GM18870 (cell line): ENCODE results near the gene BDH2.

ENCODE experiments used
- ATAC-seq: cut with Tn5 transposase; IDR thresholded peaks from one replicate; pipeline ENCODE4 v1.9.1; 2021; ENCODE audit warnings: moderate library complexity; ENCODE audit not compliant: unreplicated experiment

Gene BDH2

DNA sequence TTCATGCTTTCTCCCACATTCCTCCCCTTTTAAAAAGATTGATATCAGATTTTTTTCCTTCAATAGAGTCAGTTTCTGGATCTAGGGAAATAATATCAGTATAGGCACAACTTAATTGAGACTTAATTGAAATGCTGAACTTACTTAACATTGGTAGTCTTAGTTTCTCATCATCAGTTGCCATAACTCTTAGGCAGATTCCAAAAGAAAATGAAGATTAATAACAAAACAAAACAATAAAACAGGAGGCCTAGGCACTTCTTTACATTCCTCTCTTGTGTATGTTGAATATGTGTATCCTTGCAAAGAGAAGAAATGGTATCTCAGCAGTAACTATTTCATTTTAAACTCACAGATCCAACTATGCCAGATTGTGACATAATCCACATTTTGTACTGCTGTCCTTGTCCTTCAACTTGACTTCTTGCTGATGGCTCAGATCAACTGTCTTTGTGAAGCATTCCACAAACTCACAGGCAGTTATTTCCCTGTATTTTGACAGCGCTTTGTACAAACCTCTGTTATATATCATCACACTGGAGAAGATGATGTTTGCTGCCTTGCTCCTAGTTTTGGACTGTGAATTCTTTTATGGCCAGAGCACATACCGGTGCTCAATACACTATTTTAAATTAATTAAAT, 14.0 kb downstream of the BDH2 start:
- no peak for ATAC-seq

DNA sequence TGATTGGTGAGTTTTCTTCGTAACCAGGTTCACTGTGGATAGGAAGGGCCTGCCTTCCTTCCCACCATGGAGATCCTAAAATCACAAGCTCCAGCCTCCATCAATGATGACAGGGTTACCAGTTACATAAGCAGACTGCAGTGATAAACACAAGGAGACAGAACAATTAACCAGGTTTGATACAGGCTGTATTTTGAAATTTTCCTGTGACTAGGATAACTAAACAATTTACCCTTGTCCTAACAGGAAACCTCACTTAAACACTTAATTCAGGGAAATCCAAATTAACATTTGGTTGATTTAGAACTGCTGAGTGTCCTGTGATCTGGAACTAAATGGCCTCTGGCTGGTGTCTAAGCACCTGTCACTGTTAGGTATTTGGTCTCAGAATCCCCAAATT, 20.0 kb downstream of the BDH2 start:
- ATAC-seq = no peak

DNA sequence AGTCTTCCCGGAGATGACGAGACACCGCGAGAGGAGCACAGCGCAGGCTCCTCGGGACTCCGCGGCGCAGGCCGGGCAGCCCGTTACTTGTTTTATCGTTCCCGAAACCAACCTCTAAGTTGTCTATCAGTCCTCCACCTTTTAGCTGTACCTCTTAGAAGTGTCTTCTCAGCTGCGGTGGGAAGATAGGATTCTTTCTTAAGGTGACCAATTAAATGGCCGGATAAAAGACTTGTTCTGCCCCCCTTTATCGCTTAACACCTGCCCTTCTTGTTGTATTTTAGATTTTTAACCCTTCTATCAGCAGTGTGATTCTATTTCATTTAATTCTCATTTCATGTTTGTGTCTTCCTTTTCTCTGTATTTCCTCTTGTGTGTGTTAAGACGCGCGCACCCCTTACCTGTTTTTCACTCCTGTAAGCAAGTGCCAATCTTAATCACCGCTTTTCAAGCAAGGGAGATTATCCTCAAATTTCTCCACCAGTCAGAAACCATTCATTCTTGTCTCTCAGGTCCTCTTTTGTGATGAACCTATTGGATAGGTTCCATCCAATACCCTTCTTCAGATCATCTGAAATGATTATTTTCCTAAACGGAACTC, 22.8 kb downstream of the BDH2 start, which contains the start of gene SLC9B2:
TSS of gene SLC9B2 (minus strand) at position 15 of the 601 bp plus-strand sequence. CDS start 9,211 bp downstream, outside the sequence.
- peak; percentile 33 for ATAC-seq

GRCh38 chr4:103075894-103076746, 23.5 kb downstream of the BDH2 start:
- peak; percentile 36 for ATAC-seq

DNA sequence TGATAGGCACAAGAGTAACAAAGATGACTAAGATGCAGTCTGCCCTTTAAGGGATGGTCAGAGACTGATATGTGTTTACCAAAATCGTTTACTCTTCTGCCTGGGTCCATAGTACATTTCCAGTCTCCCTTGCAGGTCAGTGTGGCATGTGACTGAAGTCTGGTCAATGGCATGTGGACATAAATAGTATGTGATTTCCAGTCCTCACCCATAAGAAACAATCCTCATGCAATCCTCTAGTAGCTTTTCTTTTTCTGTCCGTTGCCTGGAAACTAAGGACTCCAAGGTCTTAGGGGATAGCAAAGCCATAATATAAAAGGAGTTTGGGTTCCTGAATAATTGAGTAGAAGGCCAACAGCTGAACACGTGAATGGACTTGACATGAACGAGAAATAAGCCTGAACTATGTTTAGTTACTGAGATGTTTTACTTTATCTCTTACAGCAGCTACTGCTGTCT, 24.2 kb downstream of the BDH2 start:
- no peak for ATAC-seq

DNA sequence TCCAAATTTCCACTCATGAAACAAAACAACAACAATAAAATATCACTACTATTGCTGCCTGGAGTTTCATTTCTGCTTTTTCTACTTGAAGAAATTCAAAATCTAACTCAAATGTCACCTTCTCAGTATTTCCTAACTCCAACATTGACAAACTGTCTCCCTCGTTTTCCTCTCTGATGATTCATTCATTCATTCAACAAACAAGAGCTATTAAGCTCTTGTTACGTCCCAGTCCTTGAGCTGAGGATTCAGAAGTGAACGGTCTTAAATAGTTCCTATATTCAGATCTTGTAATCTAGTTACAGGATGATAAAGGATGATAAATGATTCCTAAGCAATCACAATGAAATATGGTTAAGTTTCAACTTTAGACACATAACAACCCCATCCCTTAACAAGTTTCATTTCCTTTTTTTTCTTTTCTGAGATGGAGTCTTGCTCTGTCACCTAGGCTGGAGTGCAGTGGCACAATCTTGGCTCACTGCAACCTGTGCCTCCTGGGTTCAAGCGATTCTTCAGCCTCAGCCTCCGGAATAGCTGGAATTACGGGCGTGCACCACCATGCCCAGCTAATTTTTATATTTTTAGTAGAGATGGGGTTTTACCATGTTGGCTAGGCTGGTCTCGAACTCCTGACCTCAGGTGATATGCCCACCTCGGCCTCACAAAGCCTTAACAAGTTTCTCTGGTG, 24.7 kb downstream of the BDH2 start:
- peak; percentile 43 for ATAC-seq

DNA sequence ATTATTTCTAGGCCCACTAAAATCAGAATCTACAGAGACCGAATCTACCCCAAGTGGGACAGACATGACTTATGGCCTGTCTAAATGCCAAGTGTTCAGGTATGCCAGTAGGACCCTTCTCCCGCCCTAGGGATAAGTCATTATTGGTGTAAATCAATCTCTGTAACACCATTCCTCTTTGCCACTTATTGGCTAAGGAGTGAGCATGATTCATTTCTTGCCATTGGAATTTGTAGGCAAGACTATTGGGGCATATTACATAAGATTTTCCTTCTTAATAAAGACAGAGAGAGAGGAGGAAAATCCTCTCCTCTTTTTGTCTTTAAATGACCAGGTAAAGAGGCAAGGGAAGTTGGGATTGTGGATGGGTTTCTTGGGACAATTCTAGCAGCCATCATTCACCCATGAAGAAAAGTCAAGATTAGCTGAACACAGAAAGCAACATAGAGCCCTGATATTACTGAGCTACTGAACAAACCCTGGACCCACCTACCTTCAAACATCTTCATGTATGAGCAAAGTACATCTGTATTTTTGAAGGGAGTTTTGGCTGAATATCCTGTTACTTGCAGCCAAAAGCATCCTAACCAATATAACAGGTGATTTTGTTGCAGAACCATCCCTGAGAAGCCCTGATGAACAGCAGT, 25.7 kb downstream of the BDH2 start:
- no peak for ATAC-seq

GRCh38 chr4:103067841-103068547, 31.6 kb downstream of the BDH2 start:
- ATAC-seq = no peak

GRCh38 chr4:103060453-103061148, 39.0 kb downstream of the BDH2 start:
- ATAC-seq = no peak

- no peak for ATAC-seq
These were observed 45.6 kb downstream of the BDH2 start for GRCh38 chr4:103054030-103054429.

DNA sequence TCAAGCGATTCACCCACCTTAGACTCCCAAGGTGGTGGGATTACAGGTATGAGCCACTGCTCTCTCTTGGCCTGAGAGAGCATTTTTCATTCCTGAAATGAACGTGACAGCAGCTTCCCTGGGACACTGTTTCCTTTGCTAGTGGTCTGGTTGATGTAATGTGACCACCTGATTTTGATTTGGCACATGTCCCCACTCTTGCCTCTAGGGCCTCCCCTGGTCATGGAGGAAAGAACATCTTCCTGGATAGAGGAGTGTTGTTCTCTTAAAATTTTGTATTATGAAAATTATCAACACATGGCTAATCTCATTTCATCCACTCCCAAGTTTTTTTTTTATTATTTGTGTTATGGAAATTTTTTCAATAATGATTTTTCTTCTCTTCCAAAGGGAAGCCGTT, 46.9 kb downstream of the BDH2 start:
- ATAC-seq = no peak

DNA sequence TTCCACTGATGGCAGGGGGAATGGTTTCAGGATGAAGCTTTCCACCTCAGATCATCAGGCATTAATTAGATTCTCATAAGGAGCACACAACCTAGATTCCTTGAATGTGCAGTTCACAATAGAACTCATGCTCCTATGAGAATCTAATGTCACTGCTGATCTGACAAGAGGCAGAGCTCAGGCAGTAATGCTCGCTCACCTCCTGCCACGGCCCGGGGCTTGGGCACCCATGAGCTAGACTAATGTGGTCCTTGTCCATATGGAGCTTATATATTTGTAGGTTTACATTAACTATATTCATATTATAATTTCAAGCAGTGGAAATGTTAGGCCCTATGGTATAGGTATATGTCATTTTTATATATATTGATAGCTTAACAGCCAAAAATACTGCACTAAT, 47.5 kb downstream of the BDH2 start:
- no peak for ATAC-seq

- no peak for ATAC-seq
These were observed 48.7 kb downstream of the BDH2 start for GRCh38 chr4:103050736-103051436.

GRCh38 chr4:103046416-103047290, 53.0 kb downstream of the BDH2 start:
- ATAC-seq = peak; percentile 89

- no peak for ATAC-seq
These were observed 55.5 kb downstream of the BDH2 start for GRCh38 chr4:103044183-103044582.

DNA sequence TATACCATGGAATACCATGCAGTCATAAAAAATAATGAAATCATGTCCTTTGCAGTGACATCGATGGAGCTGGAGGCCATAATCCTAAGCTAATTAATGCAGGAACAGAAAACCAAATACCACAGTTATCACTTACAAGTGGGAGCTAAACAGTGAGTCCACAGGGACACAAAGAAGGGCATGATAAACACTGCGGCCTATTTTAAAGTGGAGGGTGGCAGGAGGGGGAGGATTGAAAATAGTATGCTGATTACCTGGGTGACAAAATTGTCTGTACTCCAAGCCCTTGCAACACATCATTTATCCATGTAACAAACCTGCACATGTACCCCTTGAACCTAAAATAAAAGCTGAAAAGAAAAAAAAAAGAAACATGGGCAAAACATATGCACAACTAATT, 63.5 kb downstream of the BDH2 start:
- ATAC-seq = no peak

GRCh38 chr4:103032574-103032973, 67.1 kb downstream of the BDH2 start:
- ATAC-seq = peak; percentile 63

DNA sequence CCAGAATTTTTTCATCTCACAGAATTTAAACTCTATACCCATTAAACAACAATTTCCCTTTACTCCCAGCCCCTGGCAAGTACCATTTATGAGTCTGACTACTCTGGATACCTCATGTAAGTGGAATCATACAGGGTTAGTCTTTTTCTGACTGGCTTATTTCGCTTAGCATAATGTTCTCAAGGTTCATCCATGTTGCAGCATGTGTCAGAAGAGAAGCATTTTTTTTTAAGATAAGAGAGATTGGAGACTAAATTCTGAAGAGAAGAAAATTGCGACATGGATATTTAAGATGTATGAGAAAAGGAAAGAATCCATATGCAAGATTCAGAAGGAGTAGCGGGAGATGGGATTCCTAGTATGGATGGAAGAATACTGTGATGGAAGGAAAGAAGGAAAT, 68.8 kb downstream of the BDH2 start:
- no peak for ATAC-seq
